GM23338 (cell line): ENCODE results near the gene MCTP2. TPM values are rescaled to one million over a fixed set of nuclear protein-coding genes. Genes with fewer than 3 reads are reported as not detected.

ENCODE experiments used
- ATAC-seq: fragments of 200-7000 bp; cut with Tn5 transposase; 3 replicates; pipeline ENCODE4 v1.9.1; 2020
- DNase-seq: peaks from one replicate; pipeline ENCODE4 v3.0.0-alpha.2; 2015; ENCODE audit warnings: low spot score
- H2AFZ ChIP-seq: fragments of 200-600 bp; sonication (generic); 2 replicates; pipeline ENCODE4 v1.8.0; 2016; ENCODE audit warnings: antibody characterized with exemption, mild to moderate bottlenecking, moderate library complexity
- H3F3A ChIP-seq: fragments of 200-600 bp; sonication (generic); replicated peaks from 2 replicates; pipeline ENCODE4 v1.8.0; 2017; ENCODE audit warnings: antibody characterized with exemption, mixed run types, low read depth
- H3K27ac ChIP-seq: fragments of 200-600 bp; sonication (generic); 2 replicates; pipeline ENCODE4 v1.6.1; 2016; ENCODE audit warnings: low read depth
- H3K27me3 ChIP-seq: fragments of 200-600 bp; sonication (generic); 2 replicates; pipeline ENCODE4 v1.8.0; 2016; ENCODE audit warnings: mild to moderate bottlenecking, mixed run types, moderate library complexity; ENCODE audit not compliant: insufficient read depth
- H3K36me3 ChIP-seq: fragments of 200-600 bp; sonication (generic); 2 replicates; pipeline ENCODE4 v1.8.0; 2016; ENCODE audit warnings: mild to moderate bottlenecking; ENCODE audit not compliant: insufficient read depth
- H3K4me1 ChIP-seq: fragments of 200-600 bp; sonication (generic); 2 replicates; pipeline ENCODE4 v1.8.0; 2016; ENCODE audit warnings: mild to moderate bottlenecking, moderate library complexity; ENCODE audit not compliant: insufficient read depth
- H3K4me2 ChIP-seq: fragments of 200-600 bp; sonication (generic); 2 replicates; pipeline ENCODE4 v1.7.1; 2017; ENCODE audit warnings: mixed run types
- H3K4me3 ChIP-seq: fragments of 200-600 bp; sonication (generic); 2 replicates; pipeline ENCODE4 v1.6.1; 2016; ENCODE audit warnings: mixed run types
- H3K79me2 ChIP-seq: fragments of 200-600 bp; sonication (generic); replicated peaks from 2 replicates; pipeline ENCODE4 v1.8.0; 2017; ENCODE audit warnings: mild to moderate bottlenecking; ENCODE audit not compliant: insufficient read depth
- H3K9me2 ChIP-seq: fragments of 200-600 bp; sonication (generic); 2 replicates; pipeline ENCODE4 v1.8.0; 2017; ENCODE audit not compliant: insufficient read depth
- H4K20me1 ChIP-seq: fragments of 200-600 bp; sonication (generic); replicated peaks from 2 replicates; pipeline ENCODE4 v1.8.0; 2017; ENCODE audit warnings: mild to moderate bottlenecking; ENCODE audit not compliant: insufficient read depth
- H3K27ac Mint-ChIP-seq: 2 replicates; pipeline ENCODE4 v1.8.0; 2020; ENCODE audit warnings: inconsistent platforms, mild to moderate bottlenecking, moderate library complexity, mixed read lengths
- H3K27me3 Mint-ChIP-seq: 3 replicates; pipeline ENCODE4 v1.8.0; 2022; ENCODE audit warnings: low read depth, mild to moderate bottlenecking, moderate library complexity, mixed read lengths, inconsistent platforms; ENCODE audit not compliant: insufficient read depth, poor library complexity
- H3K36me3 Mint-ChIP-seq: 3 replicates; pipeline ENCODE4 v1.8.0; 2021; ENCODE audit warnings: low read depth, mild to moderate bottlenecking, inconsistent platforms, moderate library complexity, mixed read lengths
- H3K4me1 Mint-ChIP-seq: 3 replicates; pipeline ENCODE4 v1.8.0; 2020; ENCODE audit warnings: mild to moderate bottlenecking, inconsistent platforms, mixed read lengths
- H3K4me3 Mint-ChIP-seq: 3 replicates; pipeline ENCODE4 v1.8.0; 2021; ENCODE audit warnings: moderate library complexity, mild to moderate bottlenecking, inconsistent platforms, mixed read lengths
- H3K9me3 Mint-ChIP-seq: 3 replicates; pipeline ENCODE4 v1.8.0; 2020; ENCODE audit warnings: moderate library complexity, mild to moderate bottlenecking, inconsistent platforms, mixed read lengths
- CREB1 ChIP-seq: fragments of 250-450 bp; sonication (Bioruptor Pico); IDR thresholded peaks from 2 replicates; pipeline ENCODE4 v1.5.0; 2020; ENCODE audit warnings: low read depth, mild to moderate bottlenecking, moderate library complexity
- EZH2 ChIP-seq: fragments of 200-600 bp; sonication (generic); IDR thresholded peaks from one replicate; pipeline ENCODE4 v1.8.0; 2017; ENCODE audit warnings: antibody characterized with exemption, mild to moderate bottlenecking, low read depth; ENCODE audit not compliant: unreplicated experiment
- EZH2phosphoT487 ChIP-seq: fragments of 200-600 bp; sonication (generic); IDR thresholded peaks from one replicate; pipeline ENCODE4 v1.8.1; 2018; ENCODE audit warnings: antibody characterized with exemption; ENCODE audit not compliant: unreplicated experiment
- POLR2AphosphoS5 ChIP-seq: IDR thresholded peaks from 2 replicates; pipeline ENCODE4 v1.6.1; 2016; ENCODE audit warnings: antibody characterized with exemption, low read depth
- STAT1 ChIP-seq: IDR thresholded peaks from one replicate; pipeline ENCODE4 v1.6.1; 2016; ENCODE audit warnings: antibody characterized with exemption; ENCODE audit not compliant: unreplicated experiment
- ZNF114 ChIP-seq: fragments of 250-450 bp; sonication (Bioruptor Pico); IDR thresholded peaks from 2 replicates; pipeline ENCODE4 v1.5.0; 2020; ENCODE audit warnings: mild to moderate bottlenecking, moderate library complexity
- polyA plus RNA-seq: library from polyadenylated mRNA; unstranded; fragments of >200 nt; fragmentation: Nextera tagmentation; extraction: Ambion mirVana; gene quantifications from 2 replicates; pipeline ENCODE4 v1.2.1, GENCODE V29; 2016
- total RNA-seq: library from RNA; depleted of rRNA; stranded (reverse); fragments of >200 nt; shearing (Covaris generic); gene quantifications from 2 replicates; pipeline ENCODE4 v1.2.3, GENCODE V29; 2014
- TF ChIP-seq, protein P1 (sequence below): IDR thresholded peaks from one replicate; pipeline ENCODE4 v1.6.1; 2018; ENCODE audit warnings: antibody characterized with exemption; ENCODE audit not compliant: unreplicated experiment
- TF ChIP-seq, protein P2 (sequence below): IDR thresholded peaks from 2 replicates; pipeline ENCODE4 v1.6.1; 2016; ENCODE audit warnings: antibody characterized with exemption
- TF ChIP-seq, protein P3 (sequence below), 2 experiments: fragments of 200-600 bp in 1 of 2; sonication (generic) in 1 of 2; conservative IDR thresholded peaks; 2 replicates each; pipeline versions ENCODE4 v1.5.1 to v1.6.1; 2016 to 2017; ENCODE audit warnings: antibody characterized with exemption in 2 of 2, low read depth in 2 of 2, mild to moderate bottlenecking in 2 of 2, moderate library complexity in 1 of 2

MCTP2 gene
- total and polyA plus RNA-seq, 2 experiments from 2014 or later, result 1.8 to 5.5 TPM

DNA sequence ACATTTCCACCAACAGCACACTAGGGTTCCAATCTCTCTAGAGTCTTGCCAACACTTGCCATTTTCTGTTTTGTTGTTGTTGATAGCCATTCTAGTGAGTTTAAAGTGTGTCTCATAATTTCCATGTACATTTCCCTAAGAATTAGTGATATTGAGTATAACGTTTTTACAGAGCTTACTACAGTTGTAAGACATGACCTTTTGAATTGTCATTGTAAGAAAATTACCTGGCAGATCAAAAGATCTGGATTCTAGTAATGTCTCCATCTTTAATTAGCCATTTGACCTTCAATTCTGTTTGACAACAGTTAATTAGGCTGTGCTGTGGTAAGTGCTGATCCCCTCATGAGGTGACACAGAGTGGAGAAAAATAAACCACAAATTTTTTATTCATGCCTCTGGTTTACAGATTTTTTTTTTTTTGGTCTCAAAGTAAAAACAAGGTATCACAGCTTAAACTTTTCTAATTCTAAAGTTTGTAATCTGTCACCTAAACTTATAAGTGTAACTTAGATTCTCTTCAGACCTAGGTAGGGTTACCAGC is 20.9 kb downstream of the MCTP2 start (continued):
- TF ChIP-seq, protein P1, sequence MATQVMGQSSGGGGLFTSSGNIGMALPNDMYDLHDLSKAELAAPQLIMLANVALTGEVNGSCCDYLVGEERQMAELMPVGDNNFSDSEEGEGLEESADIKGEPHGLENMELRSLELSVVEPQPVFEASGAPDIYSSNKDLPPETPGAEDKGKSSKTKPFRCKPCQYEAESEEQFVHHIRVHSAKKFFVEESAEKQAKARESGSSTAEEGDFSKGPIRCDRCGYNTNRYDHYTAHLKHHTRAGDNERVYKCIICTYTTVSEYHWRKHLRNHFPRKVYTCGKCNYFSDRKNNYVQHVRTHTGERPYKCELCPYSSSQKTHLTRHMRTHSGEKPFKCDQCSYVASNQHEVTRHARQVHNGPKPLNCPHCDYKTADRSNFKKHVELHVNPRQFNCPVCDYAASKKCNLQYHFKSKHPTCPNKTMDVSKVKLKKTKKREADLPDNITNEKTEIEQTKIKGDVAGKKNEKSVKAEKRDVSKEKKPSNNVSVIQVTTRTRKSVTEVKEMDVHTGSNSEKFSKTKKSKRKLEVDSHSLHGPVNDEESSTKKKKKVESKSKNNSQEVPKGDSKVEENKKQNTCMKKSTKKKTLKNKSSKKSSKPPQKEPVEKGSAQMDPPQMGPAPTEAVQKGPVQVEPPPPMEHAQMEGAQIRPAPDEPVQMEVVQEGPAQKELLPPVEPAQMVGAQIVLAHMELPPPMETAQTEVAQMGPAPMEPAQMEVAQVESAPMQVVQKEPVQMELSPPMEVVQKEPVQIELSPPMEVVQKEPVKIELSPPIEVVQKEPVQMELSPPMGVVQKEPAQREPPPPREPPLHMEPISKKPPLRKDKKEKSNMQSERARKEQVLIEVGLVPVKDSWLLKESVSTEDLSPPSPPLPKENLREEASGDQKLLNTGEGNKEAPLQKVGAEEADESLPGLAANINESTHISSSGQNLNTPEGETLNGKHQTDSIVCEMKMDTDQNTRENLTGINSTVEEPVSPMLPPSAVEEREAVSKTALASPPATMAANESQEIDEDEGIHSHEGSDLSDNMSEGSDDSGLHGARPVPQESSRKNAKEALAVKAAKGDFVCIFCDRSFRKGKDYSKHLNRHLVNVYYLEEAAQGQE, result no peak
- TF ChIP-seq, protein P2, sequence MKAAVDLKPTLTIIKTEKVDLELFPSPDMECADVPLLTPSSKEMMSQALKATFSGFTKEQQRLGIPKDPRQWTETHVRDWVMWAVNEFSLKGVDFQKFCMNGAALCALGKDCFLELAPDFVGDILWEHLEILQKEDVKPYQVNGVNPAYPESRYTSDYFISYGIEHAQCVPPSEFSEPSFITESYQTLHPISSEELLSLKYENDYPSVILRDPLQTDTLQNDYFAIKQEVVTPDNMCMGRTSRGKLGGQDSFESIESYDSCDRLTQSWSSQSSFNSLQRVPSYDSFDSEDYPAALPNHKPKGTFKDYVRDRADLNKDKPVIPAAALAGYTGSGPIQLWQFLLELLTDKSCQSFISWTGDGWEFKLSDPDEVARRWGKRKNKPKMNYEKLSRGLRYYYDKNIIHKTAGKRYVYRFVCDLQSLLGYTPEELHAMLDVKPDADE, result no peak
- TF ChIP-seq STAT1 (no peak), CREB1 (CRISPR knock-in tag) (no peak)

DNA sequence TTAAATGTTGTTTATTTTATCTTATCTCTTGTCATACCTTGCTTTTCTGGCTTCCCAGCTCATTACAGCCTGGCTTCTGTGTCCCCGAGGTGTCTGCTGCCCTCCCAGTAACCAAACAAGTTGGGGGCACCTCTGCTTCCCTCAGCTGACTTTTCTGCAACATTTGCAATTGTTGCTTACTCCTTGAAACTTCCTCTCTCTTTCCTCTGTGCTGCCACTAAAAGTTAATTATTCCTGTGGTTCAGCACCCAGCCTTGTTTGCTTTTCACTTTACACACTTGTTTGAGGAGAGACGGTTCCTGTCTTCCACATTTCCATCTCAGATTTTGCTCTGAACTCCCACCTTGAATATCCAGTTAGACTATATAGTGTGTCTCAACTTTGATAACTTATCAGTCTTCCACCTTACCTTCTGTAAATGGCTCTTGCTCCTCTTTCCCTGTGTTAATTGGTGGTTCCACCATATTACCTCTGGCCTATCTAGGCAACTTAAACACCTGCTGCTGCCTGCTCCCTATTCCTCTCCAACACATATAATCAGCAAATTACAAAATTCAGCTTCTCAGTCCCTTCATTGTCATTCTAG is 21.6 kb downstream of the MCTP2 start:
- ATAC-seq (no peak), DNase-seq (no peak)
- H3K4me1 ChIP-seq, result no peaks in the 10 kb centered on the region
- H3K36me3 Mint-ChIP-seq, result no peaks in the 10 kb centered on the region
- no peak overlapping the region for H2AFZ ChIP-seq
- H3K36me3 ChIP-seq, result no peaks in the 10 kb centered on the region
- no peaks in the 10 kb centered on the region for H3K79me2 ChIP-seq
- peaks cover 4% of the 10 kb centered on the region; the same call in 1 of the 2 replicates for H3K9me2 ChIP-seq
- no peaks in the 10 kb centered on the region; the same call in 2 of the 3 replicates for H3K9me3 Mint-ChIP-seq
- no peak overlapping the region for H3K27ac Mint-ChIP-seq
- no peaks in the 10 kb centered on the region for H3F3A ChIP-seq
- peaks cover 2% of the 10 kb centered on the region for H3K27me3 Mint-ChIP-seq
- H3K27me3 ChIP-seq, result no peaks in the 10 kb centered on the region
- no peaks in the 10 kb centered on the region for H3K4me1 Mint-ChIP-seq
- no peaks in the 10 kb centered on the region for H4K20me1 ChIP-seq
- H3K4me2 ChIP-seq, result no peak overlapping the region
- no peak overlapping the region for H3K4me3 ChIP-seq
- H3K4me3 Mint-ChIP-seq, result no peak overlapping the region
- no peak overlapping the region for H3K27ac ChIP-seq
- no peak for TF ChIP-seq EZH2
- TF ChIP-seq ZNF114 (CRISPR knock-in tag), result no peak
- TF ChIP-seq, protein P3, sequence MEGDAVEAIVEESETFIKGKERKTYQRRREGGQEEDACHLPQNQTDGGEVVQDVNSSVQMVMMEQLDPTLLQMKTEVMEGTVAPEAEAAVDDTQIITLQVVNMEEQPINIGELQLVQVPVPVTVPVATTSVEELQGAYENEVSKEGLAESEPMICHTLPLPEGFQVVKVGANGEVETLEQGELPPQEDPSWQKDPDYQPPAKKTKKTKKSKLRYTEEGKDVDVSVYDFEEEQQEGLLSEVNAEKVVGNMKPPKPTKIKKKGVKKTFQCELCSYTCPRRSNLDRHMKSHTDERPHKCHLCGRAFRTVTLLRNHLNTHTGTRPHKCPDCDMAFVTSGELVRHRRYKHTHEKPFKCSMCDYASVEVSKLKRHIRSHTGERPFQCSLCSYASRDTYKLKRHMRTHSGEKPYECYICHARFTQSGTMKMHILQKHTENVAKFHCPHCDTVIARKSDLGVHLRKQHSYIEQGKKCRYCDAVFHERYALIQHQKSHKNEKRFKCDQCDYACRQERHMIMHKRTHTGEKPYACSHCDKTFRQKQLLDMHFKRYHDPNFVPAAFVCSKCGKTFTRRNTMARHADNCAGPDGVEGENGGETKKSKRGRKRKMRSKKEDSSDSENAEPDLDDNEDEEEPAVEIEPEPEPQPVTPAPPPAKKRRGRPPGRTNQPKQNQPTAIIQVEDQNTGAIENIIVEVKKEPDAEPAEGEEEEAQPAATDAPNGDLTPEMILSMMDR (conservative IDR thresholded peaks at IDR 0.05; ENCODE audit: low read depth in 2 of 2), result no peak
- no peak for TF ChIP-seq EZH2phosphoT487
- no peak for TF ChIP-seq POLR2AphosphoS5
- TF ChIP-seq, protein P1, result no peak
